H1 (cell line): ENCODE results near the gene ALS2CL. TPM values are rescaled to one million over a fixed set of nuclear protein-coding genes. Genes with fewer than 3 reads are reported as not detected.
A peak's percentile ranks its signal among the peaks of the same experiment; 100 is the strongest.

Experiments
- CTCF ChIA-PET: fragments of 300-600 bp; sonication (Branson Sonifier 250); formaldehyde crosslinking; loops from one replicate; lab custom pipeline; 2021; ENCODE audit not compliant: partially characterized antibody; lab: Charles Lee
- POLR2A ChIA-PET: fragments of 300-600 bp; sonication (Branson Sonifier 250); formaldehyde crosslinking; loops from one replicate; lab custom pipeline; 2021; ENCODE audit warnings: inconsistent platforms; ENCODE audit not compliant: partially characterized antibody; lab: Charles Lee
- DNase-seq, 2 experiments: peaks; one replicate each; pipeline versions ENCODE4 v3.0.0 to v3.0.0-alpha.2; 2010 to 2022; ENCODE audit warnings: low spot score in 2 of 2, low read depth in 1 of 2, mixed read lengths in 1 of 2
- FAIRE-seq: peaks from 2 replicates; lab custom pipeline; 2011; peaks lifted over from hg19 to GRCh38; lab: Jason Lieb, UNC
- H2AFZ ChIP-seq: 2 replicates; pipeline ENCODE4 v1.8.1; 2012; ENCODE audit warnings: low read length, inconsistent platforms
- H2AK5ac ChIP-seq: 2 replicates; pipeline ENCODE4 v1.6.1; 2013; ENCODE audit warnings: low read depth, low read length
- H2BK120ac ChIP-seq: replicated peaks from 2 replicates; pipeline ENCODE3; 2013; ENCODE audit warnings: low read depth, low read length, inconsistent platforms
- H2BK12ac ChIP-seq: 2 replicates; pipeline ENCODE4 v1.6.1; 2013; ENCODE audit warnings: low read depth, low read length
- H2BK15ac ChIP-seq: 2 replicates; pipeline ENCODE4 v1.6.1; 2013; ENCODE audit warnings: low read length
- H2BK20ac ChIP-seq: 2 replicates; pipeline ENCODE4 v1.6.1; 2013; ENCODE audit warnings: low read length
- H2BK5ac ChIP-seq: 2 replicates; pipeline ENCODE4 v1.6.1; 2013; ENCODE audit warnings: low read depth, low read length
- H3K14ac ChIP-seq: 2 replicates; pipeline ENCODE4 v1.6.1; 2013; ENCODE audit warnings: inconsistent platforms; ENCODE audit not compliant: insufficient read length
- H3K18ac ChIP-seq: 2 replicates; pipeline ENCODE4 v1.6.1; 2013; ENCODE audit warnings: low read length; ENCODE audit errors: extremely low read depth
- H3K23ac ChIP-seq: 2 replicates; pipeline ENCODE4 v1.6.1; 2013; ENCODE audit warnings: inconsistent platforms; ENCODE audit not compliant: insufficient read length
- H3K23me2 ChIP-seq: 2 replicates; pipeline ENCODE4 v1.6.1; 2013; ENCODE audit warnings: low read depth, low read length
- H3K27ac ChIP-seq: 2 replicates; pipeline ENCODE4 v1.6.1; 2011; ENCODE audit warnings: low read depth, low read length, inconsistent platforms
- H3K27me3 ChIP-seq, 4 experiments: replicated peaks in 1 of 4; 1 replicate in 1 of 4; 2 replicates in 3 of 4; pipeline versions ENCODE4 v1.6.1 to v1.8.1; 2011 to 2013; ENCODE audit warnings: low read length in 3 of 4, mild to moderate bottlenecking in 3 of 4, inconsistent platforms in 2 of 4, mixed read lengths in 2 of 4, moderate library complexity in 1 of 4; ENCODE audit not compliant: control insufficient read depth in 3 of 4, insufficient read depth in 3 of 4; ENCODE audit errors: extremely low read depth in 1 of 4
- H3K36me3 ChIP-seq, 4 experiments: 2 replicates each; pipeline versions ENCODE4 v1.6.1 to v1.8.1; 2011 to 2013; ENCODE audit warnings: mild to moderate bottlenecking in 4 of 4, low read length in 3 of 4, moderate library complexity in 2 of 4, control low read depth in 1 of 4, inconsistent platforms in 1 of 4; ENCODE audit not compliant: insufficient read depth in 4 of 4, control insufficient read depth in 2 of 4
- H3K4ac ChIP-seq: replicated peaks from 2 replicates; pipeline ENCODE3; 2013; ENCODE audit warnings: low read length, low read depth, mixed read lengths, inconsistent platforms; ENCODE audit not compliant: insufficient read length
- H3K4me1 ChIP-seq, 4 experiments: replicated peaks in 1 of 4; 1 replicate in 1 of 4; 2 replicates in 3 of 4; pipeline versions ENCODE4 v1.6.1 to v1.8.1; 2011 to 2013; ENCODE audit warnings: low read length in 3 of 4, inconsistent platforms in 2 of 4, mixed read lengths in 1 of 4; ENCODE audit not compliant: insufficient read depth in 4 of 4, control insufficient read depth in 3 of 4
- H3K4me2 ChIP-seq, 2 experiments: 2 replicates each; pipeline versions ENCODE4 v1.6.1 to v1.8.1; 2011 to 2013; ENCODE audit warnings: low read depth in 2 of 2, low read length in 2 of 2, control low read depth in 1 of 2, inconsistent platforms in 1 of 2, mild to moderate bottlenecking in 1 of 2; ENCODE audit not compliant: insufficient read depth in 1 of 2
- H3K4me3 ChIP-seq, 4 experiments: fragments of 200-600, 300-600 bp in 1 of 4; sonication (generic), shearing (Covaris generic), sonication (Bioruptor Twin) in 1 of 4; 2 replicates each; pipeline versions ENCODE4 v1.5.1 to v1.8.1; 2011 to 2016; ENCODE audit warnings: low read length in 4 of 4, low read depth in 3 of 4, control low read depth in 2 of 4, inconsistent platforms in 2 of 4, mild to moderate bottlenecking in 2 of 4, mixed read lengths in 1 of 4, moderate library complexity in 1 of 4; ENCODE audit not compliant: insufficient read depth in 2 of 4; ENCODE audit errors: extremely low read depth in 1 of 4
- H3K56ac ChIP-seq: replicated peaks from 2 replicates; pipeline ENCODE3; 2013; ENCODE audit warnings: low read depth, mild to moderate bottlenecking, mixed read lengths, low read length, inconsistent platforms; ENCODE audit not compliant: insufficient read length
- H3K79me1 ChIP-seq: 2 replicates; pipeline ENCODE4 v1.6.1; 2013; ENCODE audit warnings: low read depth, low read length, control low read depth
- H3K79me2 ChIP-seq, 2 experiments: 2 replicates each; pipeline versions ENCODE4 v1.6.1 to v1.8.1; 2012 to 2013; ENCODE audit warnings: low read length in 2 of 2, mild to moderate bottlenecking in 2 of 2, inconsistent platforms in 1 of 2; ENCODE audit not compliant: insufficient read depth in 2 of 2, control insufficient read depth in 1 of 2
- H3K9ac ChIP-seq, 4 experiments: replicated peaks in 1 of 4; 1 replicate in 1 of 4; 2 replicates in 3 of 4; pipeline versions ENCODE4 v1.6.1 to v1.8.1; 2011 to 2013; ENCODE audit warnings: low read depth in 3 of 4, low read length in 3 of 4, control low read depth in 2 of 4, mild to moderate bottlenecking in 2 of 4, moderate library complexity in 2 of 4, inconsistent platforms in 1 of 4; ENCODE audit errors: extremely low read depth in 1 of 4
- H3K9me3 ChIP-seq, 2 experiments: 2 replicates each; pipeline versions ENCODE4 v1.6.1 to v1.8.1; 2012 to 2013; ENCODE audit warnings: mild to moderate bottlenecking in 2 of 2, moderate library complexity in 2 of 2, control low read depth in 1 of 2, inconsistent platforms in 1 of 2, low read depth in 1 of 2, low read length in 1 of 2, mixed read lengths in 1 of 2; ENCODE audit not compliant: insufficient read depth in 2 of 2
- H4K20me1 ChIP-seq, 2 experiments: replicated peaks in 1 of 2; 2 replicates each; pipeline versions ENCODE3 to v1.8.1; 2011 to 2013; ENCODE audit warnings: inconsistent platforms in 2 of 2, low read length in 2 of 2, mild to moderate bottlenecking in 1 of 2; ENCODE audit not compliant: insufficient read depth in 2 of 2, control insufficient read depth in 1 of 2
- H4K5ac ChIP-seq: 2 replicates; pipeline ENCODE4 v1.6.1; 2013; ENCODE audit warnings: low read length, low read depth, mixed read lengths, inconsistent platforms; ENCODE audit not compliant: insufficient read length
- H4K8ac ChIP-seq: 2 replicates; pipeline ENCODE4 v1.8.0; 2013; ENCODE audit warnings: mild to moderate bottlenecking, moderate library complexity, low read length, inconsistent platforms; ENCODE audit not compliant: insufficient read depth; ENCODE audit errors: extremely low read depth
- H4K91ac ChIP-seq: replicated peaks from 2 replicates; pipeline ENCODE3; 2013; ENCODE audit warnings: low read length, mixed read lengths, inconsistent platforms; ENCODE audit not compliant: insufficient read length
- CEBPB ChIP-seq: IDR thresholded peaks from 2 replicates; pipeline ENCODE4 v1.6.1; 2012; ENCODE audit warnings: low read depth, low read length
- EGR1 ChIP-seq: IDR thresholded peaks from 2 replicates; pipeline ENCODE4 v1.6.1; 2011; ENCODE audit warnings: low read depth, low read length, borderline replicate concordance
- KDM4A ChIP-seq: IDR thresholded peaks from one replicate; pipeline ENCODE4 v1.7.1; 2012; ENCODE audit warnings: low read depth, mild to moderate bottlenecking, moderate library complexity, low read length, inconsistent platforms; ENCODE audit not compliant: severe bottlenecking
- SUZ12 ChIP-seq: fragments of 200-600 bp; sonication (generic); IDR thresholded peaks from 2 replicates; pipeline ENCODE4 v1.6.1; 2012; ENCODE audit warnings: mild to moderate bottlenecking, inconsistent platforms, low read length, moderate library complexity, mixed read lengths
- WGBS, 2 experiments: shearing (Covaris generic) in 1 of 2; methylation state at CpG; one replicate each; pipeline versions ENCODE4 v1.1.6 to v1.1.7; 2013 to 2015; ENCODE audit warnings: low lambda C conversion rate in 2 of 2, mixed read lengths in 2 of 2, inconsistent platforms in 1 of 2, low coverage in 1 of 2, missing lambda C conversion rate in 1 of 2; ENCODE audit not compliant: insufficient replicate concordance in 2 of 2, insufficient coverage in 1 of 2, insufficient read length in 1 of 2; ENCODE audit errors: extremely low coverage in 1 of 2, missing lambda C conversion rate in 1 of 2; 5-methylcytosine and 5-hydroxymethylcytosine counted together
- polyA plus RNA-seq, 7 experiments: library from polyadenylated mRNA; depleted of rRNA in 3 of 7; stranded (reverse) in 5 of 7; unstranded in 2 of 7; fragments of >200 nt in 5 of 7; fragments of 200-250 nt in 2 of 7; gene quantifications; 1 replicate in 5 of 7; 2 replicates in 1 of 7; 4 replicates in 1 of 7; pipeline versions ENCODE4 v1.2.1 to v1.2.3, GENCODE V29; 2011 to 2013; ENCODE audit warnings: missing spikeins in 2 of 7, mixed read lengths in 2 of 7
- total RNA-seq: library from RNA; stranded (reverse); fragmentation: NEBNext Ultra II Directional; extraction: Animal tissue kit (Norgen Biotek cat#: 25700); gene quantifications from 2 replicates; pipeline ENCODE4 v1.2.1, GENCODE V29; 2021

Gene ALS2CL
- total and polyA plus RNA-seq, 2 of the 8 experiments (the other 6 are each of a cell fraction or from before 2014, with no cell fraction given) = 4.8 to 5.4 TPM

- DNase-seq = no peak
- H3K23ac ChIP-seq = no peak within 1 kb of the TSS
- WGBS, 2 experiments = 14% methylated on average over 16 of the region's 51 CpGs; no CpG with 5 or more reads in 1 of the 2 experiments
These were observed 7.9 kb upstream of the ALS2CL start, which contains the start of gene TMIE for GRCh38 chr3:46701181-46701939. Gene TMIE, plus strand, starts transcription at chr3:46701392. Its CDS starts 96 bp downstream, at chr3:46701488.

More at GRCh38 chr3:46701181-46701939, 7.9 kb upstream of the ALS2CL start, which contains the start of gene TMIE:
- Histone ChIP-seq H3K4me2 (peak within 1 kb of the TSS; percentile 58 to 75), H3K27me3 (peaks cover 2 to 24% (median 20%) of the 10 kb centered on the region in 4 experiments; a peak in 6 of 7 replicates), H4K5ac (no peak within 1 kb of the TSS), H2AK5ac (no peak within 1 kb of the TSS), H2AFZ (no peak within 1 kb of the TSS; the same call in 1 of the 2 replicates), H2BK15ac (no peak within 1 kb of the TSS), H2BK12ac (no peak within 1 kb of the TSS), H4K91ac (no peak within 1 kb of the TSS), H3K4me1 (peaks cover 0 to 4% (median 1%) of the 10 kb centered on the region in 4 experiments; a peak in 3 of 7 replicates), H3K36me3 (no peaks in the 10 kb centered on the region), H2BK5ac (no peak within 1 kb of the TSS), H3K79me1 (no peaks in the 10 kb centered on the region), H2BK20ac (no peak within 1 kb of the TSS), H3K9me3 (no peaks in the 10 kb centered on the region), H3K27ac (no peak within 1 kb of the TSS), H3K18ac (no peak within 1 kb of the TSS; the same call in 1 of the 2 replicates), H3K79me2 (no peaks in the 10 kb centered on the region), H4K20me1 (peaks cover 2% of the 10 kb centered on the region in 2 experiments), H2BK120ac (no peak within 1 kb of the TSS), H3K14ac (no peak within 1 kb of the TSS), H3K4me3 (peak within 1 kb of the TSS; percentile 20 to 59 (median 28)), H4K8ac (peak within 1 kb of the TSS; percentile 30), H3K9ac (no peak within 1 kb of the TSS), H3K23me2 (no peaks in the 10 kb centered on the region; the same call in 1 of the 2 replicates), H3K56ac (no peak within 1 kb of the TSS), H3K4ac (no peak within 1 kb of the TSS)
- POLR2A ChIA-PET = interaction anchor here (1.0 kb wide), 1 partner anchor 8 kb away, joined by 3 read pairs; the partner anchor contains the start of gene ALS2CL
- peak; percentile 32; the same call in 1 of the 2 replicates for TF ChIP-seq SUZ12
- no peak for TF ChIP-seq CEBPB
- TF ChIP-seq EGR1 = 0 out of 2 replicates have a peak, but pooled peaks have one; percentile 14
- TF ChIP-seq KDM4A = peak; percentile 41
- CTCF ChIA-PET = interaction anchor here (1.6 to 3.0 kb wide), 5 partner anchors 14 to 194 kb away, joined by 5 to 17 read pairs (median 10); no protein-coding TSS in a partner anchor
- FAIRE-seq = no peak
